HG03097 (cell line): ENCODE results near the gene ZNF606.

Source experiments
- ATAC-seq: cut with Tn5 transposase; IDR thresholded peaks from one replicate; pipeline ENCODE4 v1.9.1; 2021; ENCODE audit not compliant: unreplicated experiment, low FRiP score

The ZNF606 gene

GRCh38 chr19:57935731-57936130 is 66.9 kb downstream of the ZNF606 start:
- ATAC-seq, result no peak

DNA sequence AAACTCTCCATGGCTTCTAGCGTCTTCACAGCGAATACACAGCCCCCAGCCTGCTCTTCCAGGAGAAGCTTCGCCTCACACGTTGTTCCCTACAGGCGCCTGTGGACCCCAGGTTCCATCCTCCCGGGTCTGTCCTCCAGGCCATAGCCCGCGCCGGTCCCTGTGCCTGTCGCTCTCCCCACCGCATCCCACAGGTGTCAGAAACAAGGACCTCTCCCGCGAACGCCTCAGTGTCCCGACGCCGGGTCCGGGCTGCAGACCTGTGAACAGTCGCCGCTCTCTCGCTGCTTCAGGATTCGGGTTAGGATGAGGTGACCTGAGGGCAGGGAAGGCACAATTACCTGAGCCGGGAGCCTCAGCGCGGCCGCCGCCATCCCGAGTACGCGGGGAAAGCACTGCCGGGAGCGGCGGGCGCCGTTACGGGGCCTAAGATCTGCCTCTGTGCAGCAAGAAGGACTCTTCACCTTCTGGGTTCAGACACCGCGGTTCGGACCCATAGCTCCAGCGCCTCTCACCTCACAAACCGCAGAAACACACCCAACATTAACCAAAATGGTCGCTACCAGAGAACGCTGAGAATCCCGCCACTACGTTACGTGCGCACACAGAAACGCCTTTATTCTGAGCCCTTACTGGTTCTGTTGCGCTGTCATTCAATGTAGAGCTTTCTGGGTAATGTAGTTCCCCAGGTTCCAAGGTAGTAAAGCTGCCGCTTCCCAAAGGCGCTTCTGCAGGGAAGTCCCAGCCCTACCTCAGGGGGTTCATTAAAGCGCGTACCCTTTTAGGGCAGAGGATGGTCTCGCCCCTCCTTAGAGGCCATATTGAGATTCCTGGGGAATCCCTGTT is 67.6 kb downstream of the ZNF606 start, which contains the start of gene ZNF418:
TSS of gene ZNF418 (minus strand) at position 583 of the 846 bp plus-strand sequence. CDS start 1,580 bp downstream, outside the sequence.
- peak; percentile 65 for ATAC-seq

DNA sequence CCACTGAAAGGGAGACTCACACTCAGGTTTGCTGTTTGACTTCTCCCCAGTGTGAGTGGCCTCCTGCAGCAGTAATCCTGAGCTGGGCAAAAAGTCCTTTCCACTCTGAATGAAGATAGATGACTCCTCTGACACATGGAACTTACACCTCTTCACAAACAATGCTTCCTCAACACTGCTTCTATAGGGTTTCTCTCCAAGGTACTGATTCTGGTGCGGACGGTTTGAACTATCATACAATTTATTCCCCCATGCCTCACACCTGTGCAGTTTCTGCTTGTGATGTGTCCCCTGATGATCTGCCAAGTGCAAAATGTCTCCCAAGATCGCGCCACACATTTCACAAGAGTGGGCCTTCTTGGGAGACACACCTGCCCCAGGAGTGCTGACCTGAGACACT is 75.0 kb downstream of the ZNF606 start:
- ATAC-seq, result no peak
